Caco-2 (cell line): ENCODE data around the gene IKZF1. TPM values are rescaled to one million over a fixed set of nuclear protein-coding genes. Genes with fewer than 3 reads are reported as not detected.

ENCODE experiments used
- BruUV-seq: library from RNA; stranded (reverse); fragments of 400-500 nt; replicated peaks from 2 replicates; lab custom pipeline; 2021; lab: Mats Ljungman, UMichigan
- CTCF ChIA-PET: fragments of 300-600 bp; sonication (Branson Sonifier 250); formaldehyde crosslinking; loops from one replicate; lab custom pipeline; 2022; ENCODE audit warnings: antibody characterized with exemption; lab: Charles Lee
- POLR2A ChIA-PET: fragments of 300-600 bp; sonication (Branson Sonifier 250); formaldehyde crosslinking; loops from one replicate; lab custom pipeline; 2022; ENCODE audit warnings: antibody characterized with exemption; lab: Charles Lee
- DNase-seq, 2 experiments: peaks; one replicate each; pipeline versions ENCODE4 v3.0.0 to v3.0.0-alpha.2; 2020 to 2022
- H3K27me3 ChIP-seq: replicated peaks from 2 replicates; pipeline ENCODE4 v1.6.0; 2011; ENCODE audit warnings: low read length; ENCODE audit not compliant: control insufficient read depth, insufficient read depth
- H3K36me3 ChIP-seq: 2 replicates; pipeline ENCODE4 v1.5.1; 2011; ENCODE audit warnings: low read length; ENCODE audit not compliant: control insufficient read depth, insufficient read depth
- H3K4me1 ChIP-seq: fragments of 250-450 bp; sonication (Bioruptor Pico); 2 replicates; pipeline ENCODE4 v1.5.1; 2020; ENCODE audit warnings: mild to moderate bottlenecking
- H3K4me3 ChIP-seq: 2 replicates; pipeline ENCODE4 v1.5.1; 2011; ENCODE audit warnings: low read depth, mild to moderate bottlenecking, control low read depth, low read length
- H3K9me3 ChIP-seq: fragments of 250-450 bp; sonication (Bioruptor Pico); 2 replicates; pipeline ENCODE4 v1.5.1; 2020; ENCODE audit warnings: mild to moderate bottlenecking, moderate library complexity
- H3K27ac Mint-ChIP-seq: one replicate; pipeline ENCODE4 v1.8.0; 2022; ENCODE audit warnings: mixed read lengths; ENCODE audit not compliant: unreplicated experiment
- H3K27me3 Mint-ChIP-seq: one replicate; pipeline ENCODE4 v1.8.0; 2022; ENCODE audit warnings: mixed read lengths; ENCODE audit not compliant: insufficient read depth, unreplicated experiment
- H3K36me3 Mint-ChIP-seq: one replicate; pipeline ENCODE4 v1.8.0; 2022; ENCODE audit warnings: mild to moderate bottlenecking, mixed read lengths; ENCODE audit not compliant: insufficient read depth, unreplicated experiment
- H3K4me1 Mint-ChIP-seq: one replicate; pipeline ENCODE4 v1.8.0; 2022; ENCODE audit warnings: low read depth, mixed read lengths; ENCODE audit not compliant: unreplicated experiment
- H3K4me3 Mint-ChIP-seq: one replicate; pipeline ENCODE4 v1.8.0; 2022; ENCODE audit warnings: mild to moderate bottlenecking, moderate library complexity, mixed read lengths; ENCODE audit not compliant: unreplicated experiment
- H3K9me3 Mint-ChIP-seq: one replicate; pipeline ENCODE4 v1.8.0; 2022; ENCODE audit warnings: mixed read lengths; ENCODE audit not compliant: unreplicated experiment
- intact Hi-C: fragments of 100-400 bp; cut with micrococcal nuclease; formaldehyde crosslinking; loops from one replicate; pipeline ENCODE4 v1.10.0; 2022; ENCODE audit not compliant: unreplicated experiment
- total RNA-seq: library from RNA; stranded (reverse); gene quantifications from 2 replicates; pipeline ENCODE4 v1.2.3, GENCODE V29; 2022
- TF ChIP-seq, protein P1 (sequence below), 2 experiments: fragments of 200-600 bp in 1 of 2; IDR thresholded peaks; 1 replicate in 1 of 2; 2 replicates in 1 of 2; pipeline versions ENCODE4 v1.5.1 to v1.8.0; 2011 to 2022; ENCODE audit warnings: antibody characterized with exemption in 1 of 2, control low read depth in 1 of 2, inconsistent platforms in 1 of 2, low read depth in 1 of 2, low read length in 1 of 2, mild to moderate bottlenecking in 1 of 2, moderate library complexity in 1 of 2; ENCODE audit not compliant: insufficient read depth in 1 of 2, severe bottlenecking in 1 of 2, unreplicated experiment in 1 of 2

Gene IKZF1
- total RNA-seq, 1 experiment from 2014 or later, result not detected

DNA sequence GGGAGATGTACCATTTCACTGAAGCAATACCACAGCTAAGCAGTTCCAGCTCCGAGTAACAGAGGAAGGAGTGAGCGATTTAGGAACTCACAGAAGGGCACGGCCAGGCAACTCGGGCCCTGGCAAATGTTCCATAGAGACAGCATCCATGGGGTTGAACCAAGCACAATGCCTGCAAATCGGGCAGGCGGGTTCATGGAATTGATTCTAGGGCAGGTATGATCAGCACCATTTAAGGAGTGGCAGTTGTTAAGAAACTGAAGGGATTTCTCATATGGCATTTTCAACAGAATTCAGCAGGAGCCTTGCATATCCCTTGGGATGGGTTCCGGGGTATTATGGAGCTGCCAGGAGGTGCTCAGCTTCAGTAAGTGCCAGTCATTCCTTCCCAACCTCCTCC, 66.4 kb downstream of the IKZF1 start:
- CTCF ChIA-PET, result no interaction called here
- BruUV-seq, result no TSS peak
- peaks cover 7% of the 10 kb centered on the region for H3K27me3 Mint-ChIP-seq
- TF ChIP-seq, protein P1, sequence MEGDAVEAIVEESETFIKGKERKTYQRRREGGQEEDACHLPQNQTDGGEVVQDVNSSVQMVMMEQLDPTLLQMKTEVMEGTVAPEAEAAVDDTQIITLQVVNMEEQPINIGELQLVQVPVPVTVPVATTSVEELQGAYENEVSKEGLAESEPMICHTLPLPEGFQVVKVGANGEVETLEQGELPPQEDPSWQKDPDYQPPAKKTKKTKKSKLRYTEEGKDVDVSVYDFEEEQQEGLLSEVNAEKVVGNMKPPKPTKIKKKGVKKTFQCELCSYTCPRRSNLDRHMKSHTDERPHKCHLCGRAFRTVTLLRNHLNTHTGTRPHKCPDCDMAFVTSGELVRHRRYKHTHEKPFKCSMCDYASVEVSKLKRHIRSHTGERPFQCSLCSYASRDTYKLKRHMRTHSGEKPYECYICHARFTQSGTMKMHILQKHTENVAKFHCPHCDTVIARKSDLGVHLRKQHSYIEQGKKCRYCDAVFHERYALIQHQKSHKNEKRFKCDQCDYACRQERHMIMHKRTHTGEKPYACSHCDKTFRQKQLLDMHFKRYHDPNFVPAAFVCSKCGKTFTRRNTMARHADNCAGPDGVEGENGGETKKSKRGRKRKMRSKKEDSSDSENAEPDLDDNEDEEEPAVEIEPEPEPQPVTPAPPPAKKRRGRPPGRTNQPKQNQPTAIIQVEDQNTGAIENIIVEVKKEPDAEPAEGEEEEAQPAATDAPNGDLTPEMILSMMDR (IDR thresholded peaks at IDR 0.05; ENCODE audit: insufficient read depth in 1 of 2, low read depth in 1 of 2, low read length in 1 of 2, severe bottlenecking in 1 of 2, unreplicated experiment in 1 of 2), result no peak
- Histone ChIP-seq H3K27me3 (no peaks in the 10 kb centered on the region; the same call in 1 of the 2 replicates), H3K4me1 (no peaks in the 10 kb centered on the region), H3K4me3 (no peak overlapping the region), H3K9me3 (no peaks in the 10 kb centered on the region), H3K36me3 (no peaks in the 10 kb centered on the region)
- no peak for DNase-seq
- H3K9me3 Mint-ChIP-seq, result peaks cover 12% of the 10 kb centered on the region
- POLR2A ChIA-PET, result no interaction called here
- H3K4me3 Mint-ChIP-seq, result no peak overlapping the region
- no peaks in the 10 kb centered on the region for H3K4me1 Mint-ChIP-seq
- no peak overlapping the region for H3K27ac Mint-ChIP-seq
- H3K36me3 Mint-ChIP-seq, result no peaks in the 10 kb centered on the region
- intact Hi-C loops, result no loop called here

DNA sequence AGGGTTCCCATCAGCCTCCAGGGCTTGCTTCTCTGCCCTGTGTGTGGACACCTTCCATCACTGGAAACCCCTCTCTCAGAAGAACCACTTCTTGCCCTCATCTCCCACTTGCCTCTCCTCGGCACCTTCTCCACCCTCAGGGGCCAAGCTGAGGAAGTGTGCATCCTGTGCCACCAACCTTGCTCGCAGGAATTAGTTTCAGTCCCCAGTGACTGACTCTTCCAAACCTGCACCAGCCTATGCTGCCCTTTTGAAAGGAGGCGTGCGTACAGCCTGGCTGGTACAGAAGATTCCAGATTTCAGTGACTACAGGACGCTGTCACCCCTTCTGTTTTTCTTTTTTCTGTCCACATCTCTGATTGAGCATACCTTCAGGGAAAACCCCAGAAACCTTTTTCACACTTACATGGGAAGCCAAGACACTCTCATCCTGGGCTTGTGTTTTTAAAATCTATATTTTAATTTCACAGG, 67.1 kb downstream of the IKZF1 start:
- H3K4me3 Mint-ChIP-seq, result no peak overlapping the region
- no peaks in the 10 kb centered on the region for H3K36me3 Mint-ChIP-seq
- CTCF ChIA-PET, result no interaction called here
- DNase-seq, result no peak
- no peaks in the 10 kb centered on the region for H3K36me3 ChIP-seq
- H3K27ac Mint-ChIP-seq, result no peak overlapping the region
- no peaks in the 10 kb centered on the region for H3K4me1 ChIP-seq
- intact Hi-C loops, result no loop called here
- H3K4me3 ChIP-seq, result no peak overlapping the region
- TF ChIP-seq, protein P1 (IDR thresholded peaks at IDR 0.05; ENCODE audit: insufficient read depth in 1 of 2, low read depth in 1 of 2, low read length in 1 of 2, severe bottlenecking in 1 of 2, unreplicated experiment in 1 of 2), result no peak
- no TSS peak for BruUV-seq
- H3K27me3 ChIP-seq, result no peaks in the 10 kb centered on the region; the same call in 1 of the 2 replicates
- no peaks in the 10 kb centered on the region for H3K4me1 Mint-ChIP-seq
- no peaks in the 10 kb centered on the region for H3K9me3 ChIP-seq
- peaks cover 12% of the 10 kb centered on the region for H3K9me3 Mint-ChIP-seq
- H3K27me3 Mint-ChIP-seq, result peaks cover 7% of the 10 kb centered on the region
- POLR2A ChIA-PET, result no interaction called here

DNA sequence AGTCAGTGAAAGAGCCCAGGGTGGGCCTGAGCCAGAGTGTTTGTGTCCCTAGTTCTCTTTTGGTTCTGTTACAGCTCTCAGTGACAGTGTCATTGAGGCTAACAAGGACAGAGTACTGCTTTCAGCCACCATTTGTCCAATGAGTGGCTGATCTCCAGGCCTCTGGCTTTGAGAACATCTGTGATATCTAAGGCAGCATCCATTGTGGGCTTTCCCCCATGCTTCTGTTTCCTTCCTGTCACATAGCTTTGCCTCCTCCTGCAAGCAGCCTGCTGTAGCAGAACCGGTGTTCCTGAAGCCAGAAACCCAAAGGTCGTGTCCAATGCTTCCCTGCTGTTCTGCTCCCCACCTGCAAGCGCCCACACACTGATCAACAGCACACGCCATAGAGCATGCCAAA, 68.4 kb downstream of the IKZF1 start:
- Histone ChIP-seq H3K36me3 (no peaks in the 10 kb centered on the region), H3K4me3 (no peak overlapping the region), H3K27me3 (no peaks in the 10 kb centered on the region; the same call in 1 of the 2 replicates), H3K4me1 (no peaks in the 10 kb centered on the region), H3K9me3 (no peaks in the 10 kb centered on the region)
- Mint-ChIP-seq H3K9me3 (peaks cover 12% of the 10 kb centered on the region), H3K27me3 (peaks cover 7% of the 10 kb centered on the region), H3K4me1 (no peaks in the 10 kb centered on the region), H3K36me3 (no peaks in the 10 kb centered on the region), H3K27ac (no peak overlapping the region), H3K4me3 (no peak overlapping the region)
- CTCF ChIA-PET, result no interaction called here
- POLR2A ChIA-PET, result no interaction called here
- TF ChIP-seq, protein P1 (IDR thresholded peaks at IDR 0.05; ENCODE audit: insufficient read depth in 1 of 2, low read depth in 1 of 2, low read length in 1 of 2, severe bottlenecking in 1 of 2, unreplicated experiment in 1 of 2), result no peak
- no peak for DNase-seq
- intact Hi-C loops, result no loop called here
- no TSS peak for BruUV-seq
